Endometrium (tissue), 2 donors: ENCODE measurements around the gene TMEM271.
"Not testable (repeated sequence)": the region's sequence is repeated elsewhere in the genome, so short reads cannot be mapped to it uniquely, and the experiment has no call there.

Experiments used
- FAIRE-seq: peaks from 2 replicates; lab custom pipeline; 2012; peaks lifted over from hg19 to GRCh38; lab: Jason Lieb, UNC
- donor health status: control.
- donor health status: control.

The TMEM271 gene

GRCh38 chr4:578451-579443, 2.7 kb upstream of the TMEM271 start:
- FAIRE-seq = no peak

- FAIRE-seq = no peak
These were observed 1.7 kb upstream of the TMEM271 start for GRCh38 chr4:577499-578450.

DNA sequence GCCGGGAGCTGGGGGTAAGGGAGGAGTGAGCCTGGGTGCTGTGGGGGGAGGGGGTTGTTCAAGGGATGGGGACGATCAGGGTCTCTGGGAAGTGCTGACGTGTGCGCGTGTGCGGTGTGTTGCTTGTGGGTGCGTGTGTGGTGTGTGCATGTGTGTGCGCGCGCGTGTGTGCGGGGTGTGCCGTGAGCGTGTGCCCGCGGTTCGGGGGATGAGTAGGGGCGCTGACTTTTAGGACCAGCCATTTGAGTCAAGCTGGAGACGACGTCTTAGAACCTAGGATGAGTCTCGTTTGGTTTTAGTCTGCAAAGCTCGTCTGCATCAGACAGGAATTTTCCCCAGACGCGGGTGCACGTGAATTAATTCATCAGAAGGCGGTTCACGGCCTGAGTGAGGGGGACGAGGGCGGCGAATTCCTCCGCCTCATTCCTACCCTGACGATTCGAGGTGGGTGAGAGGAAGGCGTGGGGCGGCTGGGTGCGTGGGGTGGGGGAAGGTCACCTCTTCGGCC, 950 bp upstream of the TMEM271 start:
- FAIRE-seq = no peak

- FAIRE-seq = no peak
These were observed 584 bp downstream of the TMEM271 start for GRCh38 chr4:575281-576141.

GRCh38 chr4:574346-575161, 1.5 kb downstream of the TMEM271 start:
- FAIRE-seq = no peak

DNA sequence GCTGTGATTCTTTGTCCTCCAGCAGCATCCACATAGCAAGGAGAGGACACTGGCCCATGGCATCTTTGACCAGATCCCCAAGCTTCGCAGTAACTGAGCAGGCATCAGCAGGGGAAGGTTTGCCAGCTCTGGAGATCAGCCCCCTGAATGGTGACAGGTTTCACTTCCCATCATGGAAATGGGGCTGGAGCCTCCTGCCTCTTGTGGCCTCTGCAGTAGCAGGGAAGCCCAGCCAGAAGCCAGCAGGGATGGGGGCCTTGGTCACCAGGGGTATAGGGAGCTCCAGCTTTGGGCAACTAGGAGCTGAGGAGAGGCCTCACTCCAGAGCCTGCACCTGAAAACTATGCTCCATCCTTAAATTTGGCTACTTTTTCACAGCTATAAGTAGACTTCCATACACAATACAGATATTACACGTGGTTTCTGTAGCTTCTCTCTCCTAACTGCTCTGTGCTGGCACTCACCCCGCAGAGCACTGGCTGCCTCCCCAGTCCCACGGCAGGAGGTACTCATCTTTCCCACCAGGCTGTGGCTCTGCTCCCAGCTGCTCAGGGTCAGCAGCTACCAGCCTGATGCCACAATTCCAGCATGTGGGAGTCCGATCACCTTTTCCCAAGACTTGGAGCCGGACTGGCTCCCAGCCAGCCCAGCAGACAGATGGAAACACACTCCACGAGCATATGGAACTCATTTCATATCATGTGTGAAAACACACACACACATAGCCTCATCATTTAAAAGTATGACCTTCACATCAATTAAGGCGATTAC, 2.8 kb downstream of the TMEM271 start:
- no peak for FAIRE-seq

DNA sequence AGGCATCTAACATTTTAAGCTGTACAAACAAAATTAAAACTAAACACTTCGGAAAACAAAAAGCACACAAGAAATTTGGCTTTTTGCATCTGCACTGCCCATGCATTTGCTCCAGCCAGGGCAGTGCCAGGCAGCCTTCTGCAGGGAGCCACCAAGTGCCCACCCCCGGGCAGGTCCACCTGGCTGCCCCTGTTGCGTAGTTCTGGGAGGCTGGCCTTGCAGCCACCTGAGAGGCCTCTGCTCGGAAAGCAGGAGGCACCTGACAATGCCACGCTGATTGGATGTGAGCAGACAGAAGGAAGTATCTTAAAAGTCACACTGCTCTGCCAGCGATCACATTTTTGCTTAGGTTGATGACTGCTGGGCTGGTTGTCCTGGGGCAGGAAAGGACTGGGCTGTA, 3.5 kb downstream of the TMEM271 start:
- FAIRE-seq = no peak

DNA sequence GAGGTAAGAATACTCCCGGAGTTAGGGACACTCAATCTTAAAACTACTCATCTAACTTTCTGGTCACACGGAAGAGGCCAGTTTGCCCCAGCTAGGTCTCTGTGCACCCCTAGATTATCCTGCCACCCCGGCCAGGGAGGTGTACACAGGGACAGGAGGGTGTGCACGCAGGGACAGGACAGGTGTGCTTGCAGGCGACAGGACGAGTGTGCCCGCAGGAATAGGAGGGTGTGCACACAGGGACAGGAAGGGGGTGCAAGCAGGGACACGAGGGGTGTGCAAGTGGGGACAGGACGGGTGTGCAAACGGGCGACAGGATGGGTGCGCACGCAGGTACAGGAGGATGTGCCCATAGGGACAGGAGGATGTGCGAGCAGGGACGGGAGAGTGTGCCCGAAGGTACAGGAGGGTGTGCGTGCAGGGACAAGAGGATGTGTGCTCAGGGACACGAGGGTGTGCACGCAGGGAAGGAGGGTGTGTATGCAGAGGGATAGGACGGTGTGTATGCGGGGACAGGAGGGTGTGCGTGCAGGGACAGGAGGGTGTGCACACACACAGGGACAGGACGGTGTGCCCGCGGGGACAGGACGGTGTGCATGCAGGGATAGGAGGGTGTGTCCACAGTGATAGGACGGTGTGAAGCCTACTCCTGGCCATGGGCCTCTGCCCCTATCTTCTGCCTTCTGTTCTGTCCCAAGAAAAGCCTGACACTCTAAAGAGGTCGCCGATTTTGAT, 4.1 kb downstream of the TMEM271 start:
- no peak for FAIRE-seq

DNA sequence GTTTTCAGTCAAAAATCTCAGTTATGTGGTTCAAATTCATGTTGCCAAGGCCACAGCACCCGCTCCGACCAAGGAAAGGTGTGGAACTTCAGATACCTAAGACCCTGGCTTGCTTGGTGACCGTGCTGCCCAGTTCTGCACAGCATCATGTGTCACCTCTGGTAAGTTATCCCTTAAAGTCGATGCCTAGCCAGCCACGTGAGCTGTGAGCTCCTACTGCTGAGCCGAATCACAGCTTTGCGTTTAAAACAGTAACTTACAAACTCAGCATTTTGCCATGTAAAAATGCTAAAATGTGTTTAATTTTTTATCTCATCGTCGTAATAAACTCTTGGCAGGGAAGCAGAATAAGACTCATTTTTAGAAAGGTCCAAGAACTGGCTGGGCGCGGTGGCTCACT, 5.3 kb downstream of the TMEM271 start:
- FAIRE-seq = no peak

DNA sequence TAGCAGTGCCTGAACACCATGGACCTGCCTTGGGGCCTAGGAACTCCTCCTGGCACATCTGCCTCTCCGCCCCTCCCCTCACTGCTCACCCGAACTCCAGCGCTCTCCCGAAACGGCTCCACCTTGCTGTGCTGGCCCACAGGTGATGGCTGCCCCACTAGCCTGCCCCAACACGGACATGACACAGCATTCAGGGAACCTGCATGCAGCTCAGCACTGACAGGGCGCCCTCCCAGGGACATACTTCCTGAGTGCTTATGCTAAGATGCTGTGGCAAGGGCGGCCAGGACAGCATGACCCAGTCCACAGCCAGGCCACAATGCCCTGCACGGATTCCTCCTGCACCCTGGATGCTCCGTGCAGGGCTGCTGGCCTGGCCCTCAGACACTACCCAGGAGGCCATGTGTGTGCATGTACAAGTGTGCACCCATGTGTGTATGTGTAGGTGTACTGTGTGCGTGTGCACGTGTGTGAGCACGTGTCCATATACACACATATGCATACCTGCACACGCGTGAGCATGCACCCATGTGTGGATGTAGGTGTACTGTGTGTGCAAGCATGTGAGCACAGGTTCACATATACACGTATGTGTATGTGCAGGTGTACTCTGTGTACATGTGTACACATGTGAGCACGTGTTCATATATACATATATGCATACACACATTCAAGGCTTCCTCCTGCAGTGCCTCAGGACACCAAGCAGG, 6.0 kb downstream of the TMEM271 start:
- no peak for FAIRE-seq

DNA sequence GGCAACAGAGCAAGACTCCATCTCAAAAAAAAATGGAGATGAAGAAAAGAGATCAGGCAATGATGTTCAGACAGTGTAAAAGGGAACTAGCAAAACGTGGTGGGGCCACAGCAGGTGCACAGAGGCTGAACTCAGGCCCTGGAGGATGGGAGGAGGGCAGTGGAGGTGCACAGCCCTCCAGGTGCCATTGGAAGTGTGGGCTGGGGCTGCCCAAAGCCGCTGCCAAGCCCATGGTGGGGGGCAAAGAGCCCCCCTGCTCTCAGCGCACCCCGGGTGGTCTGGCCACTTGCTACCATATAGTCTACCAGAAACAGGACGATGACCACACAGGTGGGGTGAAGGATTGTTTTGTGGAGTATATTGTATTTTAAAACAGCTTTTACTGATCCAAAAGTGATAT, 7.1 kb downstream of the TMEM271 start:
- FAIRE-seq = no peak

DNA sequence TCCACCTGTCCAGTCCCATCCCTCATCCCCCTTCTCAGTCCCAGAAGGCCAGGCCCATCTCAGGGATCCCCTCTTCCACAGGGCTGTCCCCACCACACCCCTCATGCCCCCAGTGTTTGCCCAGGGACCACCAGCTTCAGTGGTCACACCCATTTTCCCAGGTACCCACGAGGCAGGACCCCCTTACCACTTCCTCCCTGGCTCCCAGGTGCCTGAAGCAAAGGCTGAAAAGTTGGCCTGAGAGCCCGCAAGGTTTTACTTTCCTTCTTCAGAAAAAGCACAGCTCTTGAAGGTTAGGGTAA, 7.8 kb downstream of the TMEM271 start:
- FAIRE-seq = no peak

DNA sequence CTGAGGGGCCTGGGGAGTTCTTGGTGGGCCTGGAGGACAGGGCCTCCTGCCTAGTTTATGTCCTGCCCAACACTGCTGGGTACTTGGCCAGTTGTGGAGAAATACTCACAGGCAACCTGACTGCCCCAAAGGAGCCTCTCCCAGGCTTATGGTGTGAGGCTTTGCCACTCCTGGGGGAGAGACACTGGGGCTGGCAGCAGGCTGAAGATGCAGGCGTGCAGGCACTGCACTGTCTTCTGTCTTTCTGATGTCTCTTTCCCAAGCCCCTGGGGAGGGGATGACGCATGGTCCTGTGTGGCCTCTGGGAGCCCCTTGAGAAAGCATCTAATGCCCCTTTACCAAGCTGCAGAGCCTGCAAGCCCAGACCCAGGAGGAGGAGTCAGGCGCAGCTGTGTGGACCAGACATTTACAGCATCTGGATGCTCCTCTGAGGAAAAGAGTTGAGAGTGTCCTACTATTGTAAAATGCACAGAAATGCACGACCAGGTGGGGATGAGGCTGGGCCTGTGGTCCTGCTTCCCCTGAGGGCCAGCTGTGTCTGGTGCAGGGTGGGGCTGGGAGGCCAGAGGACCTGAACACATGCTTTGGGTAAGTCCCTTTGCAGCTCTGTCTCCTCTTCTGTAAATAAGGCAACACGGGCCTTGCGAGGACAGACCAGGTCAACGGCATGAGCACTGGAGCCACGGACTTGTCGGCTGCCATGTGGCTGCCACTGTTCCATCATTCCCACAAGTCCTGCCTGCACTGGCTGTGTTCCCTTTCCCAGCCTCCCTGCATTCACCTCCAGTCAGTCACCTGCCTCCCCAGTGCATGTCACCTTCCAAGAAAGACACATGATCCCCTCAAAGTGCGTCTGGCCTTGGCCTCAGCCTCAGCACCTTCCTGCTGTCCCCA, 8.4 kb downstream of the TMEM271 start:
- FAIRE-seq = no peak

GRCh38 chr4:566508-567295, 9.4 kb downstream of the TMEM271 start:
- FAIRE-seq = no peak

- FAIRE-seq = no peak
These were observed 10.1 kb downstream of the TMEM271 start for GRCh38 chr4:566035-566434.

GRCh38 chr4:565614-566013, 10.5 kb downstream of the TMEM271 start:
- FAIRE-seq = not testable (repeated sequence)

- not testable (repeated sequence) for FAIRE-seq
These were observed 13.6 kb downstream of the TMEM271 start for GRCh38 chr4:562458-562857.
